GM12878 (cell line): ENCODE measurements around the gene HCN3. TPM values are rescaled to one million over a fixed set of nuclear protein-coding genes. Genes with fewer than 3 reads are reported as not detected.
A peak's percentile ranks its signal among the peaks of the same experiment; 100 is the strongest.

Source experiments
- ATF2 ChIP-seq: IDR thresholded peaks from 2 replicates; pipeline ENCODE4 v1.6.1; 2012; ENCODE audit warnings: low read length, inconsistent platforms
- BHLHE40 ChIP-seq, 2 experiments: fragments of 450-650 bp in 1 of 2; IDR thresholded peaks; 2 replicates each; pipeline ENCODE4 v1.6.1; 2011 to 2017; ENCODE audit warnings: low read depth in 2 of 2, borderline replicate concordance in 1 of 2, improper control_type of control experiment in 1 of 2, low read length in 1 of 2, mild to moderate bottlenecking in 1 of 2
- CUX1 ChIP-seq: IDR thresholded peaks from 2 replicates; pipeline ENCODE4 v1.6.1; 2012; ENCODE audit warnings: improper control_type of control experiment, low read depth, low read length; ENCODE audit not compliant: insufficient replicate concordance
- E4F1 ChIP-seq: fragments of 450-650 bp; IDR thresholded peaks from 2 replicates; pipeline ENCODE4 v1.6.1; 2018; ENCODE audit warnings: borderline replicate concordance, mild to moderate bottlenecking; ENCODE audit not compliant: partially characterized antibody
- ETV6 ChIP-seq, 2 experiments: fragments of 450-650 bp in 1 of 2; IDR thresholded peaks in 1 of 2; conservative IDR thresholded peaks in 1 of 2; 2 replicates each; pipeline ENCODE4 v1.6.1; 2014; ENCODE audit warnings: antibody characterized with exemption in 1 of 2, borderline replicate concordance in 1 of 2, low read depth in 1 of 2, mild to moderate bottlenecking in 1 of 2, moderate library complexity in 1 of 2
- MTA2 ChIP-seq: fragments of 450-650 bp; IDR thresholded peaks from 2 replicates; pipeline ENCODE4 v1.6.1; 2016; ENCODE audit warnings: low read depth, mild to moderate bottlenecking, moderate library complexity
- NFYB ChIP-seq: IDR thresholded peaks from 2 replicates; pipeline ENCODE4 v1.6.1; 2011; ENCODE audit warnings: low read depth, mild to moderate bottlenecking, low read length, improper control_type of control experiment, moderate library complexity; ENCODE audit not compliant: insufficient read depth
- SP1 ChIP-seq: IDR thresholded peaks from one replicate; pipeline ENCODE4 v1.6.1; 2011; ENCODE audit warnings: low read depth, low read length
- ZBTB40 ChIP-seq: fragments of 450-650 bp; IDR thresholded peaks from 2 replicates; pipeline ENCODE4 v1.6.1; 2016; ENCODE audit warnings: mild to moderate bottlenecking, moderate library complexity, borderline replicate concordance
- ZNF622 ChIP-seq: fragments of 450-650 bp; IDR thresholded peaks from 2 replicates; pipeline ENCODE4 v1.6.1; 2017; ENCODE audit warnings: mild to moderate bottlenecking, inconsistent platforms
- polyA plus RNA-seq, 11 experiments: library from polyadenylated mRNA; depleted of rRNA in 4 of 11; unstranded in 6 of 11; stranded (reverse) in 5 of 11; fragments of >200 nt; fragmentation: Nextera tagmentation in 4 of 11; fragmentation: Illumina TruSeq in 1 of 11; extraction: Ambion mirVana in 4 of 11; extraction: Trizol in 1 of 11; gene quantifications; 1 replicate in 1 of 11; 2 replicates in 10 of 11; pipeline versions ENCODE4 v1.2.1 to v1.2.3, GENCODE V29; 2011 to 2016; ENCODE audit warnings: inconsistent platforms in 2 of 11, missing spikeins in 2 of 11, low read depth in 1 of 11
- total RNA-seq, 4 experiments: library from RNA; depleted of rRNA in 3 of 4; stranded (reverse); fragments of >200 nt in 3 of 4; fragmentation: Illumina TruSeq in 1 of 4; extraction: Trizol in 1 of 4; gene quantifications; 2 replicates each; pipeline versions ENCODE4 v1.2.1 to v1.2.3, GENCODE V29; 2013 to 2021

The HCN3 gene
- total and polyA plus RNA-seq, 10 of the 15 experiments (the other 5 are each of a cell fraction or from before 2014, with no cell fraction given) = 0.08 to 4.1 (median 1.8) TPM

GRCh38 chr1:155241069-155241679, 36.1 kb upstream of the HCN3 start (continued):
- no peak for TF ChIP-seq CUX1
- no peak for TF ChIP-seq ATF2
- no peak for TF ChIP-seq SP1
- TF ChIP-seq E4F1 = peak; percentile 35
- peak; percentile 94 for TF ChIP-seq ZBTB40
- TF ChIP-seq ETV6 (conservative IDR thresholded peaks at IDR 0.05 in 1 of 2, IDR thresholded peaks at IDR 0.05 in 1 of 2; ENCODE audit: borderline replicate concordance in 1 of 2, low read depth in 1 of 2) = no peak
- no peak for TF ChIP-seq ZNF622
- no peak for TF ChIP-seq MTA2
- peak in 1 of 2 experiments; percentile 27; a peak in 1 of 4 replicates for TF ChIP-seq BHLHE40 (IDR thresholded peaks at IDR 0.05; ENCODE audit: borderline replicate concordance in 1 of 2, low read depth in 2 of 2, low read length in 1 of 2)
- TF ChIP-seq NFYB = no peak
